HTR-8/SVneo (cell line): ENCODE results near the gene APBB1.

ENCODE experiments used
- DNase-seq: peaks from one replicate; pipeline ENCODE4 v3.0.0; 2011; ENCODE audit warnings: low spot score, mixed read lengths; ENCODE audit not compliant: insufficient read length
- FAIRE-seq: peaks from 2 replicates; lab custom pipeline; 2011; peaks lifted over from hg19 to GRCh38; lab: Jason Lieb, UNC

The APBB1 gene

GRCh38 chr11:6354651-6355485, 64.0 kb downstream of the APBB1 start:
- FAIRE-seq: no peak
- no peak for DNase-seq

- DNase-seq (peak; percentile 26), FAIRE-seq (no peak)
Observed at GRCh38 chr11:6353367-6353987, 65.4 kb downstream of the APBB1 start.

GRCh38 chr11:6351782-6352382, 67.0 kb downstream of the APBB1 start:
- DNase-seq (no peak), FAIRE-seq (no peak)

- FAIRE-seq: no peak
- no peak for DNase-seq
Observed at GRCh38 chr11:6350486-6350885, 68.4 kb downstream of the APBB1 start.

GRCh38 chr11:6350043-6350442, 68.9 kb downstream of the APBB1 start:
- DNase-seq: no peak
- no peak for FAIRE-seq

GRCh38 chr11:6345366-6345765, 73.5 kb downstream of the APBB1 start:
- DNase-seq (no peak), FAIRE-seq (no peak)
